Thymus (tissue), 11 donors: Measurements from ENCODE around the gene ECHS1. TPM values are rescaled to one million over a fixed set of nuclear protein-coding genes. Genes with fewer than 3 reads are reported as not detected.
"Not testable (repeated sequence)": the region's sequence is repeated elsewhere in the genome, so short reads cannot be mapped to it uniquely, and the experiment has no call there.

Experiments
- DNase-seq, 9 donors: peaks; one replicate each; pipeline ENCODE4 v3.0.0-alpha.2; 2013; ENCODE audit warnings: low spot score in 9 of 9, low read depth in 6 of 9, missing footprints in 1 of 9
- H3K27ac ChIP-seq, 2 donors: one replicate each; pipeline ENCODE4 v1.5.1; 2013; ENCODE audit warnings: control low read depth in 1 of 2, low read depth in 1 of 2, low read length in 1 of 2, mild to moderate bottlenecking in 1 of 2, moderate library complexity in 1 of 2
- H3K27me3 ChIP-seq, 2 donors: one replicate each; pipeline ENCODE4 v1.5.1; 2013; ENCODE audit warnings: low read length in 1 of 2; ENCODE audit not compliant: control insufficient read depth in 2 of 2, insufficient read depth in 1 of 2
- H3K36me3 ChIP-seq, 2 donors: one replicate each; pipeline ENCODE4 v1.5.1; 2013; ENCODE audit warnings: low read length in 1 of 2, mild to moderate bottlenecking in 1 of 2, moderate library complexity in 1 of 2; ENCODE audit not compliant: control insufficient read depth in 2 of 2, insufficient read depth in 2 of 2
- H3K4me1 ChIP-seq, 2 donors: one replicate each; pipeline ENCODE4 v1.5.1; 2013; ENCODE audit warnings: low read length in 2 of 2; ENCODE audit not compliant: control insufficient read depth in 2 of 2, insufficient read depth in 2 of 2
- H3K4me3 ChIP-seq, 2 donors: one replicate each; pipeline ENCODE4 v1.5.1; 2013; ENCODE audit warnings: low read length in 2 of 2, control low read depth in 1 of 2, mild to moderate bottlenecking in 1 of 2
- H3K9me3 ChIP-seq, 2 donors: one replicate each; pipeline ENCODE4 v1.5.1; 2013; ENCODE audit warnings: low read length in 1 of 2, mild to moderate bottlenecking in 1 of 2; ENCODE audit not compliant: control insufficient read depth in 2 of 2, insufficient read depth in 1 of 2
- WGBS: extraction: QIAGEN DNeasy Blood & Tissue Kit; methylation state at CpG from one replicate; pipeline ENCODE4 v1.1.7; 2013; 5-methylcytosine and 5-hydroxymethylcytosine counted together
- polyA plus RNA-seq: library from polyadenylated mRNA; stranded (reverse); fragments of 200-250 nt; gene quantifications from one replicate; pipeline ENCODE4 v1.2.3, GENCODE V29; 2013
- total RNA-seq: library from RNA; stranded (reverse); fragments of 120-200 nt; gene quantifications from one replicate; pipeline ENCODE4 v1.2.4, GENCODE V29; 2013
- donor health status: healthy.

The ECHS1 gene
- total and polyA plus RNA-seq, 2 donors, result 39.8 to 54.9 TPM

DNA sequence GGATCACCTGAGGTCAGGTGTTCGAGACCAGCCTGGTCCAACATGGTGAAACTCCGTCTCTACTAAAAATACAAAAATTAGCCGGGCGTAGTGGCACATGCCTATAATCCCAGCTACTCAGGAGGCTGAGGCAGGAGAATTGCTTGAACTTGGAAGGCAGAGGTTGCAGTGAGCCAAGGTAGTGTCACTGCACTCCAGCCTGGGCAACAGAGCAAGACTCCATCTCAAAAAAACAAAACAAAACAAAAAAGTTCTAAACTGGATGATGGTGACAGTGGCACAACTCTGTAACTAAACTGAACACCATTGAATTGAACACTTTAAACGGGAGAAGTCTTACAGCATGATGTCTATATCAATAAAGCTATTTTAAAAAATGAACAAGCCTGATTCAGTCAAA lies 3.0 kb upstream of the ECHS1 start:
- not testable (repeated sequence) for H3K27ac ChIP-seq, H3K9me3 ChIP-seq, H3K4me3 ChIP-seq, DNase-seq, H3K36me3 ChIP-seq
- WGBS, result 97% methylated on average over 5 of the region's 5 CpGs
- Histone ChIP-seq H3K27me3 (peaks cover 10 to 47% of the 10 kb centered on the region in 2 donors), H3K4me1 (peaks cover 7 to 15% of the 10 kb centered on the region in 2 donors)

DNA sequence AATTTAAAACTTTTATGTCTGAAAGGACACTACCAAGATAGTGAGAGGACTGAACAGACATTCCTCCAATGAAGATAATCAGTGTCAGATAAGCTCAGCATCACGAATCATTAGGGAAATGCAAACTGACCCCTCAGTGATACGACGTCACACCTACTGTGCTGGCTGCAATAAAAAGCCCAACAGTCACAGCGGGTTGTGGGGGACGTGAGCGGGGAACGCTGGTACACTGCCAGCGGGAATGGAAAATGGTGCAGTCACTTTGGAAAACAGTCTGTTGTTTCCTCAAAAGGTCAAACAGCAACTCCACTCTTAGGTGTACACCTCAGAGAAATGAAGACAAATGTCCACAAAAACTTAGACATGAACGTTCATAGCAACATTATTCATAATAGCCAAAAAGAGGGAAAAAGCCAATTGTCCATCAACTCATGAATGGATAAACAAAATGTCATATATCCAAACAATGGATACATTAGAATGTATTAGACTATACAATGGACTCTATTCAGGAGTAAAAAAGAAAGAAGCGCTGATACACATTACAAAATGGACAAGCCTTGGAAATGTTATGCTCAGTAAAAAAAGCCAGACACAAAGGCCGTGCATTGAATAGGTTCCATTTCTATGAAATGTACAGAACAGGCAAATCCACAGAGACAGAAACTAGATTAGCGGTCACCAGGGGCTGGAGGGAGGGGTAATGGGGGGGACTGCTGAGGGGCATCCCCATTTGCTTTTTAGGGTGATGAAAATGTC lies 2.4 kb upstream of the ECHS1 start:
- no peak overlapping the region for H3K27ac ChIP-seq
- peaks cover 10 to 43% of the 10 kb centered on the region in 2 donors for H3K27me3 ChIP-seq
- no peak for DNase-seq
- H3K4me1 ChIP-seq, result peaks cover 7 to 15% of the 10 kb centered on the region in 2 donors
- peaks cover 0 to under 1% of the 10 kb centered on the region in 2 donors for H3K36me3 ChIP-seq
- H3K4me3 ChIP-seq, result no peak overlapping the region
- H3K9me3 ChIP-seq, result no peaks in the 10 kb centered on the region
- 96% methylated on average over 12 of the region's 12 CpGs for WGBS

DNA sequence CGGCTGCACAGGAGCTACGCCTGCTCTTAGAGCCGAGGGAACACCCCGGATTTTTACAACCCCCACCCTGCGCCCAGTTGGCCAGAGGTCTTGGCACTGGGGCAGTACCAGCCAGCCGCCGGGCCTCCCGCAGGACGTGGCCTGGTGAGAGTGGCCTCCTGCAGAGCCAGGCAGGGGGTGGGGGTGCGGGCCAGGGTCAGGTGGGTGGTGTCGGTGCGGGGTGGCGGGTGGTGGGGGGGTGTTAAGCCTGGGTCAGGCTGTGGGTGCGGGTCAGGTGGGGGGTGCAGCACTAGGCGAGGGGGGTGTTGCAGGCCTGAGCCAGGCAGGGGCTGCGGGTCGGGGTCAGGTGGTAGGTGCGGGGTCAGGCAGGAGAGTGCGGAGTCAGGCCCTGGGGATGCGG lies 647 bp downstream of the ECHS1 start:
- Histone ChIP-seq H3K27ac (no peak overlapping the region), H3K27me3 (peaks cover 0 to 19% of the 10 kb centered on the region in 2 donors), H3K9me3 (no peaks in the 10 kb centered on the region), H3K4me1 (peaks cover 4 to 5% of the 10 kb centered on the region in 2 donors), H3K36me3 (peaks cover 18 to 24% of the 10 kb centered on the region in 2 donors), H3K4me3 (peak overlapping the region in 1 of 2 donors; percentile 82)
- DNase-seq, result no peak
- WGBS, result 61% methylated on average over 20 of the region's 20 CpGs

DNA sequence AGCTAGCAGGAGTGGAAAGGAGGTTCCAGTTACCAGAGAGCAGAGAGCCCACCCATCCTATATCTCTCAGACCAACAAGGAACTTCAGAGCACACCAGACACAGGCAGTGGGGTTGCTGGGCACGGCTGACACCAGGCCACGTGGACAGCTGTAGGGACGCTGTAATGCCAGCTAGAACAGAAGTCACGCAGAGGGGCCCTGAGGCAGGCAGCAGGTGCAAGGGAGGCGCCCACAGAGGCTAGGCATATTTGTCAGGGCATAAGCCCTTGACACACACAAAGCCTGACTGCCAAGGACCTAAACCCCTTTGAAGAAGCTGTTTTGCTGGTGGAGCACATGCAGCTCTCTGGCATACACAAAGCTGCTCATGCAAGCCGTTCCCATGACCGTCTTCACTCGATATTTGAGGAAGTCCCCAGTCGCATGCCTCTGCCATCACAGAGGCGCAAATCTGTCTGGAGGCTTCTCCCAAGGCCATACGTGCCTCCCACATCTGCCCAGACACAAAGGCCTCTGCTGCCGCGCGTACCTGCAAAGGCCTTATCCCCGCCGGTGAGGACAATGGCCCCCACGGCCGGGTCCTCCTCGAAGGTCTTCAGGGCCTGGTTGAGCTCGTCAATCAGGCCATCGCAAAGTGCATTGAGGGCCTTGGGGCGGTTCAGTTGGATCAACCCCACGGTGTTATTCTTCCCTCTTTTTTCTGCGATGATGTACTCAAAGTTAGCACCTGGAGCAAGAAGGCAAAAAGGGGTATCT lies 2.9 kb downstream of the ECHS1 start:
- DNase-seq, result no peak
- Histone ChIP-seq H3K27ac (no peak overlapping the region), H3K9me3 (no peaks in the 10 kb centered on the region), H3K36me3 (peaks cover 34 to 41% of the 10 kb centered on the region in 2 donors), H3K4me1 (peaks cover 4% of the 10 kb centered on the region in 2 donors), H3K27me3 (peaks cover 0 to 4% of the 10 kb centered on the region in 2 donors), H3K4me3 (no peak overlapping the region)
- 95% methylated on average over 24 of the region's 24 CpGs for WGBS

DNA sequence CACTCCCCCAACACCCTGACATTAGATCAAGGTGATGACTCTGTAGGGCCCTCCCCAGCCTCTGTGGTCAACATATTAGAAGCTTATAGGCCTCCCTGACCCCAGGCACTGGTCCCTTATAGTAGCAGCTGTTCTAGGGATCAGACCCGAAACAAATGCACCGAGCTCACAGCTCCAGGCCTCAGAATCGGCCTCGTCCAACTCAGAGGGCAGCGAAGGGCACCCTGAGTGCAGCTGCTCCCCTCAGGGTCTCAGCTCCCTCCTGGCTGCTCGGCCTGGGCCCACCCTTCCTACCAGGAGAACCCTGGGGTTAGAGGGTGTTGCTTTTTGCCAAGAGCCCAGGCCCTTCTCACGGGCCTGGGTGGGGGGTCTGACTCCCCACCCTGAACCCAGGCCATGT lies 5.0 kb downstream of the ECHS1 start:
- no peaks in the 10 kb centered on the region for H3K9me3 ChIP-seq
- no peak for DNase-seq
- H3K36me3 ChIP-seq, result peaks cover 43 to 45% of the 10 kb centered on the region in 2 donors
- no peak overlapping the region for H3K27ac ChIP-seq
- H3K27me3 ChIP-seq, result no peaks in the 10 kb centered on the region
- WGBS, result 97% methylated on average over 7 of the region's 7 CpGs
- no peak overlapping the region for H3K4me3 ChIP-seq
- peaks cover 0 to 4% of the 10 kb centered on the region in 2 donors for H3K4me1 ChIP-seq

DNA sequence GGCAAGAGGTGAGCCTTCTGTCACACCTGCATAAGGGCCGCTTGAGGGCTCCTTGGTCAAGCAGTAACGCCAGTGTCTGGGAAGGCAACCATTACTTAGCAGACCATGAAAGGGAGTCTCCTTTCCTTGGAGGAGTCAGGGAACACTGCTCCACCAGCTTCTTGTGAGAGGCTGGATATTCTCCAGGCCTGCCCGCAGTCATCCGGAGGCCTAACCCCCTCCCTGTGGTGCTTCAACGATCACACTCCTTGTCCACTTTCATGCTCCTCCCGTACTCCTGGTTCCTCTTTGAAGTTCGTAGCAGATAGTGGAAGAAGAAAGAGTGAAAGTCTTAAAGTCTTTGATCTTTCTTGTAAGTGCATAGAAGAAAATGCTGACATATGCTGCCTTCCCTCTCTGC lies 5.7 kb downstream of the ECHS1 start:
- not testable (repeated sequence) for DNase-seq, H3K27ac ChIP-seq, H3K27me3 ChIP-seq, H3K4me3 ChIP-seq, H3K4me1 ChIP-seq, H3K9me3 ChIP-seq
- H3K36me3 ChIP-seq, result peaks cover 44 to 48% of the 10 kb centered on the region in 2 donors
- 100% methylated on average over 5 of the region's 7 CpGs for WGBS

DNA sequence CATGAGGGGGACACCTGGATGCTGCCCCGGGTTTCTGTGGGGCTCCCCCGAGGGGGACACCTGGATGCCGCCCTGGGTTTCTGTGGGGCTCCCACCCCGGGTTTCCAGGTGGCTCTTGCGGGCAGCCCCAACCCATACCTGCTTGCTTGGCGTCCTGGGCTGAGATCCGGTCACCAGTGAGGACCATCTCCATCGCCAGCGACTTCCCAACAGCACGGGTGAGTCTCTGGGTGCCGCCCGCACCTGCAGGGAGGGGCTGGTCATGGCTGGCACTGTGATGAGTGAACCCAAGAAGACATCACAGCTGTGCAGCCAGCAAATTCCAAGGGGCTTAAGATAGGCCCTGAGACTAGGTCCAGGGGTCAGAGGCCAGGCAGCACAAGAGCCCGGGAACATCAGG lies 6.4 kb downstream of the ECHS1 start:
- H3K4me3 ChIP-seq, result no peak overlapping the region
- H3K27me3 ChIP-seq, result no peaks in the 10 kb centered on the region
- H3K4me1 ChIP-seq, result no peaks in the 10 kb centered on the region
- WGBS, result 97% methylated on average over 13 of the region's 13 CpGs
- DNase-seq, result no peak
- H3K36me3 ChIP-seq, result peaks cover 46 to 50% of the 10 kb centered on the region in 2 donors
- H3K27ac ChIP-seq, result no peak overlapping the region
- H3K9me3 ChIP-seq, result no peaks in the 10 kb centered on the region

DNA sequence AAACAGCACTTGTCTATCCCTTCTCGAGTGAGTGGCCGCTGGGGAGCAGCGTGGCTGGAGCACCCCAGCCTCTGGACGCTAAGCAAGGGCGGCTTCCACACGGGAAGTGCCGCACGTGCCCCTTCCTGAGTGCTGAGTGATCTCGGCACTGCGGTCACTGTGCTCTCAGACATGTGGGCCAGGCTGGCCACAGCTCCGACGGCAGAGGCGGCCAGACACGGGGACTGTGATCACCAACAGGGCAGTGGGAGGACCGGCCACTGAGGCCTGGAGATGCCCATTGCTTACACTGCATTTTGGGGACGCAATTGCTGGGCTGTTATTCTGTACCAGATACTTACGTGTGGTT lies 7.0 kb downstream of the ECHS1 start:
- Histone ChIP-seq H3K9me3 (no peaks in the 10 kb centered on the region), H3K4me1 (no peaks in the 10 kb centered on the region), H3K27me3 (no peaks in the 10 kb centered on the region), H3K4me3 (no peak overlapping the region), H3K27ac (no peak overlapping the region), H3K36me3 (peaks cover 46 to 50% of the 10 kb centered on the region in 2 donors)
- DNase-seq, result no peak
- 89% methylated on average over 17 of the region's 17 CpGs for WGBS

DNA sequence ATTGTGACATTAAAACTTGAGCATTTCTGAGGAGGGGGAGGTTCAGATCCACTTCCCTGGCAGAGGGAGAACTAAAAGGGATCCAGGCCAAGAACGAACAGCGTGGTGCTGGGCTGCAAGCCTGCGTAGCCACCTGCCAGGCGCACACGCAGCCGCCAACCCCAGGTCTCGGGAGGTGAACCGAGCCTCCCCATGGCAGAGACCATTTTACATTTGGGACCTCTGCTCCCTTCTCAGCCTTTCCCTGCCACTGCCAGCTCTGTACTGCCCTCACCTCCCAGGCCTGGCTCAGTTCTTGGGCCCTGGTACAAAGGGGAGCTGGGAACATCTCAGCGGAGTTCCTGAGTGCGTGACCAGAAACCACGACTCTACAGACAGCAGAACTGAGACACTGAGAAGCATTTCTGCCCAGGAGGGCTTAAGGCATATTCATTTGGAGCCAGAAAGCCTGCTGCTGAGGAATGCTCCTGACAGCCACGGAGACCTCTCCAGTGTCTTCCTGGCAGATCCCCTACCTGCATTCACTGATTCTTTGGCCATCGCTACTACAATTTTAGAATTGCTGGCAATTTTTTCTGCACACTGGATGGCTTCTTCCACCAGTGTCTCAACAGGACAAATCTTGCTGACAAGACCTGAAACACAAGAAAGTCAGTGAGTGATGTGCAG lies 7.6 kb downstream of the ECHS1 start:
- Histone ChIP-seq H3K4me1 (no peaks in the 10 kb centered on the region), H3K4me3 (no peak overlapping the region), H3K36me3 (peaks cover 46 to 50% of the 10 kb centered on the region in 2 donors), H3K27me3 (no peaks in the 10 kb centered on the region), H3K9me3 (no peaks in the 10 kb centered on the region), H3K27ac (no peak overlapping the region)
- DNase-seq, result no peak
- 91% methylated on average over 13 of the region's 13 CpGs for WGBS
